ENCODE results near the gene SLC7A7.
"Not testable (repeated sequence)": the region's sequence is repeated elsewhere in the genome, so short reads cannot be mapped to it uniquely, and the experiment has no call there.

Gene SLC7A7

DNA sequence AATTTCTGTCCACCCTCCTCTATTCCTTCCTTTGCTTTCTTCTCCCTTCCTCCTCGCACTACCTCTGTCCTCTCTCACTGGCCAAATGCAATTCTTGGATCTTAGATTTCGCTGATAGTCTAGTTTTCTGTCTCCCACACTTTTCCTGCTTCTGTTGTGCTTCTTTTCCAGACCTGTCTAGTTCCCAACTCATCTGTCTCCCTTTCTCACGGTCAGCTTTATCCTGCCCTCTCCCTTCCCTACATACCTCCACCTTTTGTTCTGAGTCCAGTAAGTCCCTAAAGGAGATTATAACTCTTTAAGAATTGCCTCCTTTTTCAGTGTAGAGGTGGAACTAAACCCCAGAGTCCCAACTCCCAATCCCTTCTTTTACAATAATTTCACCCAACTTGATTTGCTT, 20.3 kb upstream of the SLC7A7 start:
- TF ChIP-seq CTCF (IDR thresholded peaks at IDR 0.05; ENCODE audit: insufficient read depth, low read length, missing control alignments), result no peak
- POLR2A ChIA-PET, result interaction anchor here (1.2 to 9.2 kb wide), 2 partner anchors 15 to 16 kb away, joined by 3 to 158 read pairs; no protein-coding TSS in a partner anchor
- H3K4me3 ChIP-seq (ENCODE audit: low read depth, low read length), result no peak overlapping the region
- CTCF ChIA-PET, result interaction anchor here (1.0 to 13.5 kb wide), 12 partner anchors 12 to 443 kb away, joined by 3 to 272 read pairs (median 6); no protein-coding TSS in a partner anchor
- DNase-seq (ENCODE audit: low read depth, low spot score), result no peak

DNA sequence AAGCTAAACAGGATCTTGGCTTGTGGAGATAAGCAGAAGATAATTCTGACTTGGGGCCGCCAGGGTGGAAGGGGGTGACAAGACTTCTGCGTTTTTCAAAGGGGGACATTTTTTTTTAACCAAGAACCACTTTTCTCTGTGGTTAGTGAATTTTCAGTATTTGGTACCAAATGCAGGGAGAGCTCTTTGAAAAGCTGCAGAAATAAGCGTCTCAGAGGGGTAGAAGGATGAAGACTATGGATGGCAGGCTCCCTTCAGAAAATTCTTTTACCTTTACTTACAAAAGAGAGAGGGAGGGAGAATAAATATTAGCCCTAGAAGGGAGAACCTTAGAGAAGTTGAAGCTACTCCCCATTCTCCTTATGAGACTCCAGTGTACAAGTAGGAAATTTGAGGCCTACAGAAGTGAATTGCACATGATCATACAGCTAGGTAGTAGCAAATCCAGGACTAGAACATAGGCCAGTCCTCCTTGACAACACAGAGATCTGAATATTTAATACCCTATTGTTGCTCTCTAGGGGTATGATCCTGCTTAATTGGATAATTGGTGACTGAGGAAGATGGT, 15.3 kb upstream of the SLC7A7 start:
- DNase-seq (ENCODE audit: low read depth, low spot score), result no peak
- POLR2A ChIA-PET, result interaction anchor here (1.1 to 1.6 kb wide), 3 partner anchors 9 to 22 kb away, joined by 3 to 7 read pairs (median 5); no protein-coding TSS in a partner anchor
- TF ChIP-seq CTCF (IDR thresholded peaks at IDR 0.05; ENCODE audit: insufficient read depth, low read length, missing control alignments), result no peak
- H3K4me3 ChIP-seq (ENCODE audit: low read depth, low read length), result peak overlapping the region; percentile 94
- CTCF ChIA-PET, result interaction anchor here (0.8 to 5.8 kb wide), 15 partner anchors 8 to 275 kb away, joined by 3 to 66 read pairs (median 4); no protein-coding TSS in a partner anchor

- ChIA-PET CTCF (interaction anchor here (0.8 to 5.8 kb wide), 15 partner anchors 9 to 274 kb away, joined by 3 to 66 read pairs (median 4); no protein-coding TSS in a partner anchor), POLR2A (interaction anchor here (1.1 to 1.6 kb wide), 3 partner anchors 9 to 23 kb away, joined by 3 to 7 read pairs (median 5); no protein-coding TSS in a partner anchor)
- peak within 1 kb of the TSS; percentile 94 for H3K4me3 ChIP-seq (ENCODE audit: low read depth, low read length)
- no peak for DNase-seq (ENCODE audit: low read depth, low spot score)
- no peak for TF ChIP-seq CTCF (IDR thresholded peaks at IDR 0.05; ENCODE audit: insufficient read depth, low read length, missing control alignments)
Observed at GRCh38 chr14:22829661-22830442, 14.6 kb upstream of the SLC7A7 start, which contains the start of gene MRPL52. Gene MRPL52, plus strand, starts transcription at chr14:22829887. Its CDS starts 26 bp downstream, at chr14:22829913.

DNA sequence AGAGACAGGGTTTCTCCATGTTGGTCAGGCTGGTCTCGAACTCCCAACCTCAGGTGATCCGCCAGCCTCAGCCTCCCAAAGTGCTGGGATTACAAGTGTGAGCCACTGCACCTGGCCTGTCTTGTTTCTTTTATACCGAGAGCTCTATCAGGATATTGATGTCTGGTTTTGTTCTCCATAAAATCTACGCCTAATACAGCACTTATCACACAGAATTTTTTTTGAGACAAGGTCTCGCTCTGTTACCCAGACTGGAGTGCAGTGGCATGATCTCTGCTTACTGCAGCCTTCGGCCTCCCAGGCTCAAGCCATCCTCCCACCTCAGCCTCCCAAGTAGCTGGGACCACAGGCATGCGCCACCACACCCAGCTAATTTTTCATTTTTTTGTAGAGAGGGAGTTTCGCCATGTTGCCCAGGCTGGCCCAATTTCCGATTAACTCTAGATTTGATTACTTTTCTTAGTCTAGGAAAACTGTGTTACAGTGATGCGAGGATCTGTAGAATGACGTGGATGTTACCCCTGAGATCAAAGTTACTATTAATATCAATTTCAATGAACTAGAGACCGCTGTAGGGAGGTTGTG, 13.9 kb upstream of the SLC7A7 start:
- not testable (repeated sequence) for DNase-seq (ENCODE audit: low read depth, low spot score)
- ChIA-PET CTCF (interaction anchor here (0.7 to 5.8 kb wide), 6 partner anchors 10 to 272 kb away, joined by 3 to 66 read pairs (median 4); no protein-coding TSS in a partner anchor), POLR2A (interaction anchor here (1.3 to 1.6 kb wide), 2 partner anchors 10 to 22 kb away, joined by 5 to 7 read pairs; no protein-coding TSS in a partner anchor)
- peak overlapping the region; percentile 94 for H3K4me3 ChIP-seq (ENCODE audit: low read depth, low read length)

- peak overlapping the region; percentile 12; the same call in 1 of the 2 replicates for H3K4me3 ChIP-seq (ENCODE audit: low read depth, low read length)
- POLR2A ChIA-PET, result interaction anchor here (1.0 to 3.7 kb wide), 3 partner anchors 13 to 27 kb away, joined by 3 to 42 read pairs (median 9); no protein-coding TSS in a partner anchor
Observed at GRCh38 chr14:22824711-22825359, 9.6 kb upstream of the SLC7A7 start.

More at GRCh38 chr14:22824711-22825359, 9.6 kb upstream of the SLC7A7 start:
- TF ChIP-seq CTCF (IDR thresholded peaks at IDR 0.05; ENCODE audit: insufficient read depth, low read length, missing control alignments), result no peak
- no peak for DNase-seq (ENCODE audit: low read depth, low spot score)
- CTCF ChIA-PET, result interaction anchor here (0.8 to 10.1 kb wide), 13 partner anchors 10 to 269 kb away, joined by 3 to 256 read pairs (median 4); partner anchors contain the start of genes LRP10 and MMP14

Measured in AG04449 (cell line).